NCI-H1694 (cell line): ENCODE measurements around the gene RAB43.
"Not testable (repeated sequence)": the region's sequence is repeated elsewhere in the genome, so short reads cannot be mapped to it uniquely, and the experiment has no call there.

Experiments
- DNase-seq: peaks from one replicate; lab custom pipeline; 2025; lab: John Stamatoyannopoulos, UW

Gene RAB43

GRCh38 chr3:129121016-129121791 lies 400 bp downstream of the RAB43 start:
- DNase-seq: no peak

GRCh38 chr3:129120254-129121004 lies 1.2 kb downstream of the RAB43 start:
- no peak for DNase-seq

GRCh38 chr3:129119365-129120100 lies 2.1 kb downstream of the RAB43 start:
- no peak for DNase-seq

GRCh38 chr3:129118745-129119144 lies 2.9 kb downstream of the RAB43 start:
- no peak for DNase-seq

GRCh38 chr3:129117134-129117533 lies 4.5 kb downstream of the RAB43 start:
- DNase-seq: no peak

- no peak for DNase-seq
These were observed 5.1 kb downstream of the RAB43 start for GRCh38 chr3:129116482-129116946.

- no peak for DNase-seq
These were observed 7.1 kb downstream of the RAB43 start for GRCh38 chr3:129114455-129114854.

- no peak for DNase-seq
These were observed 9.1 kb downstream of the RAB43 start for GRCh38 chr3:129112308-129113052.

- DNase-seq: not testable (repeated sequence)
These were observed 10.4 kb downstream of the RAB43 start for GRCh38 chr3:129111076-129111780.

GRCh38 chr3:129107793-129108192 lies 13.8 kb downstream of the RAB43 start:
- no peak for DNase-seq

GRCh38 chr3:129106866-129107565 lies 14.6 kb downstream of the RAB43 start:
- no peak for DNase-seq

- no peak for DNase-seq
These were observed 15.3 kb downstream of the RAB43 start for GRCh38 chr3:129106320-129106719.

GRCh38 chr3:129105862-129106261 lies 15.7 kb downstream of the RAB43 start:
- DNase-seq: no peak

- DNase-seq: no peak
These were observed 17.0 kb downstream of the RAB43 start for GRCh38 chr3:129104498-129105079.

- no peak for DNase-seq
These were observed 17.6 kb downstream of the RAB43 start for GRCh38 chr3:129104051-129104450.

- no peak for DNase-seq
These were observed 18.3 kb downstream of the RAB43 start for GRCh38 chr3:129103296-129103695.

- DNase-seq: no peak
These were observed 20.1 kb downstream of the RAB43 start for GRCh38 chr3:129101370-129102138.

GRCh38 chr3:129100274-129100673 lies 21.3 kb downstream of the RAB43 start:
- DNase-seq: no peak

- no peak for DNase-seq
These were observed 26.3 kb downstream of the RAB43 start for GRCh38 chr3:129095285-129095684.
